H1 (cell line): ENCODE data around the gene PIP5K1C. TPM values are rescaled to one million over a fixed set of nuclear protein-coding genes. Genes with fewer than 3 reads are reported as not detected.
A peak's percentile ranks its signal among the peaks of the same experiment; 100 is the strongest.

Experiments
- CTCF ChIA-PET: fragments of 300-600 bp; sonication (Branson Sonifier 250); formaldehyde crosslinking; loops from one replicate; lab custom pipeline; 2021; ENCODE audit not compliant: partially characterized antibody; lab: Charles Lee
- POLR2A ChIA-PET: fragments of 300-600 bp; sonication (Branson Sonifier 250); formaldehyde crosslinking; loops from one replicate; lab custom pipeline; 2021; ENCODE audit warnings: inconsistent platforms; ENCODE audit not compliant: partially characterized antibody; lab: Charles Lee
- DNase-seq, 2 experiments: peaks; one replicate each; pipeline versions ENCODE4 v3.0.0 to v3.0.0-alpha.2; 2010 to 2022; ENCODE audit warnings: low spot score in 2 of 2, low read depth in 1 of 2, mixed read lengths in 1 of 2
- FAIRE-seq: peaks from 2 replicates; lab custom pipeline; 2011; peaks lifted over from hg19 to GRCh38; lab: Jason Lieb, UNC
- H2AFZ ChIP-seq: 2 replicates; pipeline ENCODE4 v1.8.1; 2012; ENCODE audit warnings: low read length, inconsistent platforms
- H2AK5ac ChIP-seq: 2 replicates; pipeline ENCODE4 v1.6.1; 2013; ENCODE audit warnings: low read depth, low read length
- H2BK120ac ChIP-seq: replicated peaks from 2 replicates; pipeline ENCODE3; 2013; ENCODE audit warnings: low read depth, low read length, inconsistent platforms
- H2BK12ac ChIP-seq: 2 replicates; pipeline ENCODE4 v1.6.1; 2013; ENCODE audit warnings: low read depth, low read length
- H2BK15ac ChIP-seq: 2 replicates; pipeline ENCODE4 v1.6.1; 2013; ENCODE audit warnings: low read length
- H2BK20ac ChIP-seq: 2 replicates; pipeline ENCODE4 v1.6.1; 2013; ENCODE audit warnings: low read length
- H2BK5ac ChIP-seq: 2 replicates; pipeline ENCODE4 v1.6.1; 2013; ENCODE audit warnings: low read depth, low read length
- H3K14ac ChIP-seq: 2 replicates; pipeline ENCODE4 v1.6.1; 2013; ENCODE audit warnings: inconsistent platforms; ENCODE audit not compliant: insufficient read length
- H3K18ac ChIP-seq: 2 replicates; pipeline ENCODE4 v1.6.1; 2013; ENCODE audit warnings: low read length; ENCODE audit errors: extremely low read depth
- H3K23ac ChIP-seq: 2 replicates; pipeline ENCODE4 v1.6.1; 2013; ENCODE audit warnings: inconsistent platforms; ENCODE audit not compliant: insufficient read length
- H3K23me2 ChIP-seq: 2 replicates; pipeline ENCODE4 v1.6.1; 2013; ENCODE audit warnings: low read depth, low read length
- H3K27ac ChIP-seq: 2 replicates; pipeline ENCODE4 v1.6.1; 2011; ENCODE audit warnings: low read depth, low read length, inconsistent platforms
- H3K27me3 ChIP-seq, 4 experiments: replicated peaks in 1 of 4; 1 replicate in 1 of 4; 2 replicates in 3 of 4; pipeline versions ENCODE4 v1.6.1 to v1.8.1; 2011 to 2013; ENCODE audit warnings: low read length in 3 of 4, mild to moderate bottlenecking in 3 of 4, inconsistent platforms in 2 of 4, mixed read lengths in 2 of 4, moderate library complexity in 1 of 4; ENCODE audit not compliant: control insufficient read depth in 3 of 4, insufficient read depth in 3 of 4; ENCODE audit errors: extremely low read depth in 1 of 4
- H3K36me3 ChIP-seq, 4 experiments: 2 replicates each; pipeline versions ENCODE4 v1.6.1 to v1.8.1; 2011 to 2013; ENCODE audit warnings: mild to moderate bottlenecking in 4 of 4, low read length in 3 of 4, moderate library complexity in 2 of 4, control low read depth in 1 of 4, inconsistent platforms in 1 of 4; ENCODE audit not compliant: insufficient read depth in 4 of 4, control insufficient read depth in 2 of 4
- H3K4ac ChIP-seq: replicated peaks from 2 replicates; pipeline ENCODE3; 2013; ENCODE audit warnings: low read length, low read depth, mixed read lengths, inconsistent platforms; ENCODE audit not compliant: insufficient read length
- H3K4me1 ChIP-seq, 4 experiments: replicated peaks in 1 of 4; 1 replicate in 1 of 4; 2 replicates in 3 of 4; pipeline versions ENCODE4 v1.6.1 to v1.8.1; 2011 to 2013; ENCODE audit warnings: low read length in 3 of 4, inconsistent platforms in 2 of 4, mixed read lengths in 1 of 4; ENCODE audit not compliant: insufficient read depth in 4 of 4, control insufficient read depth in 3 of 4
- H3K4me2 ChIP-seq, 2 experiments: 2 replicates each; pipeline versions ENCODE4 v1.6.1 to v1.8.1; 2011 to 2013; ENCODE audit warnings: low read depth in 2 of 2, low read length in 2 of 2, control low read depth in 1 of 2, inconsistent platforms in 1 of 2, mild to moderate bottlenecking in 1 of 2; ENCODE audit not compliant: insufficient read depth in 1 of 2
- H3K4me3 ChIP-seq, 4 experiments: fragments of 200-600, 300-600 bp in 1 of 4; sonication (generic), shearing (Covaris generic), sonication (Bioruptor Twin) in 1 of 4; 2 replicates each; pipeline versions ENCODE4 v1.5.1 to v1.8.1; 2011 to 2016; ENCODE audit warnings: low read length in 4 of 4, low read depth in 3 of 4, control low read depth in 2 of 4, inconsistent platforms in 2 of 4, mild to moderate bottlenecking in 2 of 4, mixed read lengths in 1 of 4, moderate library complexity in 1 of 4; ENCODE audit not compliant: insufficient read depth in 2 of 4; ENCODE audit errors: extremely low read depth in 1 of 4
- H3K56ac ChIP-seq: replicated peaks from 2 replicates; pipeline ENCODE3; 2013; ENCODE audit warnings: low read depth, mild to moderate bottlenecking, mixed read lengths, low read length, inconsistent platforms; ENCODE audit not compliant: insufficient read length
- H3K79me1 ChIP-seq: 2 replicates; pipeline ENCODE4 v1.6.1; 2013; ENCODE audit warnings: low read depth, low read length, control low read depth
- H3K79me2 ChIP-seq, 2 experiments: 2 replicates each; pipeline versions ENCODE4 v1.6.1 to v1.8.1; 2012 to 2013; ENCODE audit warnings: low read length in 2 of 2, mild to moderate bottlenecking in 2 of 2, inconsistent platforms in 1 of 2; ENCODE audit not compliant: insufficient read depth in 2 of 2, control insufficient read depth in 1 of 2
- H3K9ac ChIP-seq, 4 experiments: replicated peaks in 1 of 4; 1 replicate in 1 of 4; 2 replicates in 3 of 4; pipeline versions ENCODE4 v1.6.1 to v1.8.1; 2011 to 2013; ENCODE audit warnings: low read depth in 3 of 4, low read length in 3 of 4, control low read depth in 2 of 4, mild to moderate bottlenecking in 2 of 4, moderate library complexity in 2 of 4, inconsistent platforms in 1 of 4; ENCODE audit errors: extremely low read depth in 1 of 4
- H3K9me3 ChIP-seq, 2 experiments: 2 replicates each; pipeline versions ENCODE4 v1.6.1 to v1.8.1; 2012 to 2013; ENCODE audit warnings: mild to moderate bottlenecking in 2 of 2, moderate library complexity in 2 of 2, control low read depth in 1 of 2, inconsistent platforms in 1 of 2, low read depth in 1 of 2, low read length in 1 of 2, mixed read lengths in 1 of 2; ENCODE audit not compliant: insufficient read depth in 2 of 2
- H4K20me1 ChIP-seq, 2 experiments: replicated peaks in 1 of 2; 2 replicates each; pipeline versions ENCODE3 to v1.8.1; 2011 to 2013; ENCODE audit warnings: inconsistent platforms in 2 of 2, low read length in 2 of 2, mild to moderate bottlenecking in 1 of 2; ENCODE audit not compliant: insufficient read depth in 2 of 2, control insufficient read depth in 1 of 2
- H4K5ac ChIP-seq: 2 replicates; pipeline ENCODE4 v1.6.1; 2013; ENCODE audit warnings: low read length, low read depth, mixed read lengths, inconsistent platforms; ENCODE audit not compliant: insufficient read length
- H4K8ac ChIP-seq: 2 replicates; pipeline ENCODE4 v1.8.0; 2013; ENCODE audit warnings: mild to moderate bottlenecking, moderate library complexity, low read length, inconsistent platforms; ENCODE audit not compliant: insufficient read depth; ENCODE audit errors: extremely low read depth
- H4K91ac ChIP-seq: replicated peaks from 2 replicates; pipeline ENCODE3; 2013; ENCODE audit warnings: low read length, mixed read lengths, inconsistent platforms; ENCODE audit not compliant: insufficient read length
- BCL11A ChIP-seq, 2 experiments: IDR thresholded peaks; one replicate each; pipeline ENCODE4 v1.6.1; 2011; ENCODE audit warnings: low read depth in 2 of 2, low read length in 2 of 2, mild to moderate bottlenecking in 2 of 2
- BRCA1 ChIP-seq: IDR thresholded peaks from 2 replicates; pipeline ENCODE4 v1.6.1; 2012; ENCODE audit warnings: low read depth, low read length, improper control_type of control experiment
- GABPA ChIP-seq: IDR thresholded peaks from 2 replicates; pipeline ENCODE4 v1.6.1; 2011; ENCODE audit warnings: mild to moderate bottlenecking, low read length, moderate library complexity, borderline replicate concordance; ENCODE audit not compliant: insufficient read depth
- JUND ChIP-seq: IDR thresholded peaks from 2 replicates; pipeline ENCODE4 v1.6.1; 2011; ENCODE audit warnings: mild to moderate bottlenecking, improper control_type of control experiment, low read length
- POU5F1 ChIP-seq: IDR thresholded peaks from 2 replicates; pipeline ENCODE4 v1.6.1; 2011; ENCODE audit warnings: low read depth, mild to moderate bottlenecking, low read length, moderate library complexity
- SP2 ChIP-seq: IDR thresholded peaks from 2 replicates; pipeline ENCODE4 v1.6.1; 2012; ENCODE audit warnings: mild to moderate bottlenecking, low read length, inconsistent platforms
- WGBS, 2 experiments: shearing (Covaris generic) in 1 of 2; methylation state at CpG; one replicate each; pipeline versions ENCODE4 v1.1.6 to v1.1.7; 2013 to 2015; ENCODE audit warnings: low lambda C conversion rate in 2 of 2, mixed read lengths in 2 of 2, inconsistent platforms in 1 of 2, low coverage in 1 of 2, missing lambda C conversion rate in 1 of 2; ENCODE audit not compliant: insufficient replicate concordance in 2 of 2, insufficient coverage in 1 of 2, insufficient read length in 1 of 2; ENCODE audit errors: extremely low coverage in 1 of 2, missing lambda C conversion rate in 1 of 2; 5-methylcytosine and 5-hydroxymethylcytosine counted together
- polyA plus RNA-seq, 7 experiments: library from polyadenylated mRNA; depleted of rRNA in 3 of 7; stranded (reverse) in 5 of 7; unstranded in 2 of 7; fragments of >200 nt in 5 of 7; fragments of 200-250 nt in 2 of 7; gene quantifications; 1 replicate in 5 of 7; 2 replicates in 1 of 7; 4 replicates in 1 of 7; pipeline versions ENCODE4 v1.2.1 to v1.2.3, GENCODE V29; 2011 to 2013; ENCODE audit warnings: missing spikeins in 2 of 7, mixed read lengths in 2 of 7
- total RNA-seq: library from RNA; stranded (reverse); fragmentation: NEBNext Ultra II Directional; extraction: Animal tissue kit (Norgen Biotek cat#: 25700); gene quantifications from 2 replicates; pipeline ENCODE4 v1.2.1, GENCODE V29; 2021

The PIP5K1C gene
- total and polyA plus RNA-seq, 2 of the 8 experiments (the other 6 are each of a cell fraction or from before 2014, with no cell fraction given): 10.6 to 32.9 TPM

DNA sequence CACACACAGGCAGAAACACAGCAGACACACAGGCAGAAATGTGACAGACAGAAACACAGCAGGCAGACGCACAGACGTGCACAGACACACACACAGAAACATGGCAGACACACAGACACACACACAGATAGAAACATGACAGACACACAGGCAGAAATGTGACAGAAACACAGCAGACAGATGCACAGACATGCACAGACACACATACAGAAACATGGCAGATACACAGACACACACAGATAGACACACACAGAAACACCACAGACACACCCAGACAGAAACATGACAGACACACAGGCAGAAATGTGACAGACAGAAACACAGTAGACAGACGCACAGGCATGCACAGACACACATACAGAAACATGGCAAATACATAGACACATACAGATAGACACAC lies 94.9 kb downstream of the PIP5K1C start:
- H3K9me3 ChIP-seq: no peaks in the 10 kb centered on the region
- peaks cover 0 to 8% of the 10 kb centered on the region in 2 experiments for H4K20me1 ChIP-seq
- no peak overlapping the region for H3K14ac ChIP-seq
- no peak overlapping the region for H2AFZ ChIP-seq
- no peak overlapping the region for H3K23ac ChIP-seq
- peak overlapping the region; percentile 32; the same call in 1 of the 2 replicates for H2BK5ac ChIP-seq
- H3K4me1 ChIP-seq: peaks cover 3 to 14% (median 12%) of the 10 kb centered on the region in 4 experiments
- no peak overlapping the region for H2BK20ac ChIP-seq
- no peak overlapping the region for H4K5ac ChIP-seq
- WGBS, 2 experiments: 87% methylated on average over 3 of the region's 3 CpGs; no CpG with 5 or more reads in 1 of the 2 experiments
- H3K9ac ChIP-seq: no peak overlapping the region
- H4K8ac ChIP-seq: no peak overlapping the region
- peaks cover 0 to 16% (median 13%) of the 10 kb centered on the region in 4 experiments; a peak in 5 of 7 replicates for H3K27me3 ChIP-seq
- DNase-seq: no peak
- peak overlapping the region; percentile 86 for H2AK5ac ChIP-seq
- H3K18ac ChIP-seq: no peak overlapping the region
- CTCF ChIA-PET: interaction anchor here (0.7 to 1.3 kb wide), 4 partner anchors 12 to 1815 kb away, joined by 3 read pairs; partner anchors contain the start of gene GIPC3
- H3K79me2 ChIP-seq: no peaks in the 10 kb centered on the region
- TF ChIP-seq JUND: no peak
- TF ChIP-seq BRCA1: no peak
- no peak for TF ChIP-seq GABPA
- no peak for TF ChIP-seq BCL11A (IDR thresholded peaks at IDR 0.05; ENCODE audit: low read depth in 2 of 2, low read length in 2 of 2)
- no peak for TF ChIP-seq POU5F1
- no peak for TF ChIP-seq SP2
- TF ChIP-seq, all 59 proteins: peak for 0
- peak overlapping the region; percentile 29; the same call in 1 of the 2 replicates for H2BK12ac ChIP-seq
- peak overlapping the region in 1 of 2 experiments; percentile 83; a peak in 1 of 4 replicates for H3K4me2 ChIP-seq
- H3K79me1 ChIP-seq: no peaks in the 10 kb centered on the region
- H2BK15ac ChIP-seq: peak overlapping the region; percentile 99; the same call in 1 of the 2 replicates
- H3K27ac ChIP-seq: no peak overlapping the region
- no peak overlapping the region for H3K56ac ChIP-seq
- no peak for FAIRE-seq
- POLR2A ChIA-PET: interaction anchor here (0.7 kb wide), 1 partner anchor 166 kb away, joined by 4 read pairs; no protein-coding TSS in a partner anchor
- peaks cover 18% of the 10 kb centered on the region; the same call in 1 of the 2 replicates for H3K23me2 ChIP-seq
- H3K36me3 ChIP-seq: no peaks in the 10 kb centered on the region
- no peak overlapping the region for H2BK120ac ChIP-seq
- H3K4ac ChIP-seq: no peak overlapping the region
- H4K91ac ChIP-seq: no peak overlapping the region
- no peak overlapping the region for H3K4me3 ChIP-seq
